ENCODE data around the gene HTD2. TPM values are rescaled to one million over a fixed set of nuclear protein-coding genes. Genes with fewer than 3 reads are reported as not detected.

Gene HTD2
- total RNA-seq, 1 experiment from 2014 or later = 6.8 TPM

DNA sequence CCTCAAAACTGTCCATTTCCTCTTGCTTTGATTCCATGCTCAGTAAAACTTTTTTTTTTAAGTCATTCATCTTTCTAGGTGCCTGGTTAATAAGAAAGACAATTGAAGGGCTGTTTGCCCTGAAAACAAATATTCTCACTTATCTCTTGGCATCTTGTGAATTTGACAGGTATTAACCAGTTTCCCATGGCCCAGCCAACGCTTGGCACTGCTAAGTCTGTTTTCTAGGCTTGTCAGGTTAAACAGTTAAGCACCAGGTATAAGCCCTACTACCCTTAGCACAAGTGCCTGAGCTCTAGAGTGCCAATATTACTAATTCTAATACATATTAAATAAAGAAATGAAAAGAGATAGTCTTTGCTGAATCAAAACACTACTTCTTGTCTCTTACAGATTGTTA is 62.7 kb downstream of the HTD2 start:
- Histone ChIP-seq H3K27ac (no peak overlapping the region), H3K27me3 (replicated peaks) (no peaks in the 10 kb centered on the region), H3K4me1 (replicated peaks) (no peaks in the 10 kb centered on the region), H3K36me3 (no peaks in the 10 kb centered on the region), H3K4me3 (no peak overlapping the region), H3K9me3 (replicated peaks) (no peaks in the 10 kb centered on the region)
- no peak for DNase-seq (ENCODE audit: low read depth in 1 of 2, low spot score in 2 of 2)

Other genes starting within 250 kb of the HTD2 start
- not detected in 2 replicates for gene DNASE1L3, start 95.5 kb upstream of the HTD2 start, total RNA-seq (2014; rRNA removed; shearing (Covaris generic))
- 3.9 and 6.8 TPM in 2 replicates for gene ABHD6, start 68.7 kb upstream of the HTD2 start, total RNA-seq (2014; rRNA removed; shearing (Covaris generic))
- 14.9 and 23.0 TPM in 2 replicates for gene RPP14, start 275 bp upstream of the HTD2 start, total RNA-seq (2014; rRNA removed; shearing (Covaris generic))
- 6.5 and 13.3 TPM in 2 replicates for gene PXK, start 26.4 kb downstream of the HTD2 start, total RNA-seq (2014; rRNA removed; shearing (Covaris generic))
- 147 and 154 TPM in 2 replicates for gene PDHB, start 127.3 kb downstream of the HTD2 start, total RNA-seq (2014; rRNA removed; shearing (Covaris generic))
- 1.9 and 8.9 TPM in 2 replicates for gene KCTD6, start 185.6 kb downstream of the HTD2 start, total RNA-seq (2014; rRNA removed; shearing (Covaris generic))
- gene ACOX2, start 230.7 kb downstream of the HTD2 start, total RNA-seq (2014; rRNA removed; shearing (Covaris generic)) = 0.41 and 1.3 TPM in 2 replicates